ENCODE results near the gene SOBP.
A peak's percentile ranks its signal among the peaks of the same experiment; 100 is the strongest.

Gene SOBP

GRCh38 chr6:107447663-107448216, 42.2 kb upstream of the SOBP start:
- no peaks in the 10 kb centered on the region; the same call in 1 of the 2 replicates for H3K36me3 ChIP-seq (ENCODE audit: insufficient read depth, low read length)
- H3K4me3 ChIP-seq (ENCODE audit: low read depth in 1 of 2, low read length in 2 of 2), result no peak overlapping the region
- H3K4me1 ChIP-seq (ENCODE audit: insufficient read depth, low read length), result no peaks in the 10 kb centered on the region

GRCh38 chr6:107448776-107449175, 41.1 kb upstream of the SOBP start:
- no peaks in the 10 kb centered on the region for H3K27me3 ChIP-seq (ENCODE audit: insufficient read depth, low read length, poor library complexity)
- no peak overlapping the region for H3K9ac ChIP-seq (ENCODE audit: low read depth, low read length)
- ATAC-seq (ENCODE audit: insufficient read depth, low read depth) (no peak), DNase-seq (no peak)
- H3K4me3 ChIP-seq (ENCODE audit: low read depth in 1 of 2, low read length in 2 of 2), result no peak overlapping the region
- H3K27ac ChIP-seq (ENCODE audit: low read length), result no peak overlapping the region
- no peaks in the 10 kb centered on the region for H3K4me1 ChIP-seq (ENCODE audit: insufficient read depth, low read length)
- H2AFZ ChIP-seq (ENCODE audit: low read depth, low read length), result no peak overlapping the region
- no peaks in the 10 kb centered on the region; the same call in 1 of the 2 replicates for H3K36me3 ChIP-seq (ENCODE audit: insufficient read depth, low read length)
- H3K79me2 ChIP-seq (ENCODE audit: insufficient read depth, low read length), result peaks cover 29% of the 10 kb centered on the region
- no peak overlapping the region for H3K4me2 ChIP-seq (ENCODE audit: insufficient read depth, low read length)
- TF ChIP-seq CTCF (IDR thresholded peaks at IDR 0.05; ENCODE audit: borderline replicate concordance, extremely low read depth, low read length, poor library complexity, severe bottlenecking) (no peak), EZH2 (IDR thresholded peaks at IDR 0.05; ENCODE audit: borderline replicate concordance, low read depth, low read length, severe bottlenecking) (no peak)
- peaks cover 28% of the 10 kb centered on the region for H3K9me3 ChIP-seq (ENCODE audit: insufficient read depth, low read length, severe bottlenecking)
- no peaks in the 10 kb centered on the region for H4K20me1 ChIP-seq (ENCODE audit: insufficient read depth, low read length)

More at GRCh38 chr6:107447663-107448216, 42.2 kb upstream of the SOBP start:
- Histone ChIP-seq H3K79me2 (ENCODE audit: insufficient read depth, low read length) (peaks cover 22% of the 10 kb centered on the region), H4K20me1 (ENCODE audit: insufficient read depth, low read length) (no peaks in the 10 kb centered on the region), H3K4me2 (ENCODE audit: insufficient read depth, low read length) (no peak overlapping the region), H2AFZ (ENCODE audit: low read depth, low read length) (no peak overlapping the region), H3K9me3 (ENCODE audit: insufficient read depth, low read length, severe bottlenecking) (peaks cover 28% of the 10 kb centered on the region), H3K27ac (ENCODE audit: low read length) (no peak overlapping the region), H3K27me3 (ENCODE audit: insufficient read depth, low read length, poor library complexity) (no peaks in the 10 kb centered on the region), H3K9ac (ENCODE audit: low read depth, low read length) (no peak overlapping the region)
- no peak for ATAC-seq (ENCODE audit: insufficient read depth, low read depth)
- no peak for TF ChIP-seq EZH2 (IDR thresholded peaks at IDR 0.05; ENCODE audit: borderline replicate concordance, low read depth, low read length, severe bottlenecking)
- peak; percentile 20 for DNase-seq

GRCh38 chr6:107458672-107459282, 31.1 kb upstream of the SOBP start:
- peak overlapping the region; percentile 74 for H3K27ac ChIP-seq (ENCODE audit: low read length)
- peak; percentile 42 for ATAC-seq (ENCODE audit: insufficient read depth, low read depth)
- H4K20me1 ChIP-seq (ENCODE audit: insufficient read depth, low read length), result no peaks in the 10 kb centered on the region
- H3K9ac ChIP-seq (ENCODE audit: low read depth, low read length), result peak overlapping the region; percentile 71
- TF ChIP-seq EZH2 (IDR thresholded peaks at IDR 0.05; ENCODE audit: borderline replicate concordance, low read depth, low read length, severe bottlenecking), result no peak
- TF ChIP-seq CTCF (IDR thresholded peaks at IDR 0.05; ENCODE audit: borderline replicate concordance, extremely low read depth, low read length, poor library complexity, severe bottlenecking), result no peak
- H3K27me3 ChIP-seq (ENCODE audit: insufficient read depth, low read length, poor library complexity), result no peaks in the 10 kb centered on the region
- H3K79me2 ChIP-seq (ENCODE audit: insufficient read depth, low read length), result peaks cover 49% of the 10 kb centered on the region
- peaks cover 34% of the 10 kb centered on the region for H3K4me1 ChIP-seq (ENCODE audit: insufficient read depth, low read length)
- peak overlapping the region; percentile 81 for H2AFZ ChIP-seq (ENCODE audit: low read depth, low read length)
- no peaks in the 10 kb centered on the region; the same call in 1 of the 2 replicates for H3K36me3 ChIP-seq (ENCODE audit: insufficient read depth, low read length)
- peak; percentile 52 for DNase-seq
- H3K9me3 ChIP-seq (ENCODE audit: insufficient read depth, low read length, severe bottlenecking), result no peaks in the 10 kb centered on the region
- peak overlapping the region; percentile 45 to 76 for H3K4me3 ChIP-seq (ENCODE audit: low read depth in 1 of 2, low read length in 2 of 2)
- H3K4me2 ChIP-seq (ENCODE audit: insufficient read depth, low read length), result peak overlapping the region; percentile 85
